SKM-1 treated with dmso at 0.1 percent for 144 hours (cell line): ENCODE data around the gene EML1.

Experiments
- DNase-seq: peaks from one replicate; lab custom pipeline; 2025; ENCODE audit not compliant: unreplicated experiment; lab: John Stamatoyannopoulos, UW

The EML1 gene

DNA sequence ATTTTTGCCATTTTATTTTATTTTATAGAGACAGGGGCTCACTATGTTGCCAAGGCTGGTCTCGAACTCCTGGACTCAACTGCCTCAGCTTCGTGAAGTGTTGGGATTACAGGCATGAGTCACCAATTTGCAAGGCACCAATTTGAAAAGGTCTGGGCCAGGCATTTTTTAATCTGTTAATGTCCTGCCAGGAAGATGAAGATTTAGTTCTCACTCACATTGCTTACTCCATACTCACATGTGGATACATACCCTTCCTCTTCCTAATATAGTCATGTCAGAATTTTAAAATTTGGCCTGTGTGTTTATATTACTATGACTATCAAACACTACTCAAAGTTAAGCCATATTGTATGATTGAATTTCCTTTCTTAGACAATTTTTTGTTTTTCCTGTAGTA, 15.3 kb upstream of the EML1 start:
- DNase-seq, result no peak

- no peak for DNase-seq
Observed at GRCh38 chr14:99779751-99780150, 13.5 kb upstream of the EML1 start.

DNA sequence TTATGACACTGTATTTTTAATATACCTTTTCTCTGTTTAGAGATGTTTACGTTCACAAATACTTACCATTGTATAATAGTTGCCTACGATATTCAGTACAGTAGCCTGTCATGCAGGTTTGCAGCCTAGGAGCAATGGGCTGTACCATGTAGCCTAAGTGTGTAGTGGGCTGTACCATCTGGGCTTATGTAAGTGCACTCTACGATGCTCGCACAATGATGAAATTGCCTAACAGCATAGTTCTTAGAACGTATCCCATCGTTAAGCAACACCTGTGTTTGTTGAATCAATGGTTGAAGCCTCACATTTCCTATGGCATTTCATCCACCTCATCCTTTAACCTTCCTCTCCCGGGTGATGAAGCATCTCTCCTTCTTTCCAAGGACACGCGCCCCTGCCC, 12.5 kb upstream of the EML1 start:
- DNase-seq, result no peak

DNA sequence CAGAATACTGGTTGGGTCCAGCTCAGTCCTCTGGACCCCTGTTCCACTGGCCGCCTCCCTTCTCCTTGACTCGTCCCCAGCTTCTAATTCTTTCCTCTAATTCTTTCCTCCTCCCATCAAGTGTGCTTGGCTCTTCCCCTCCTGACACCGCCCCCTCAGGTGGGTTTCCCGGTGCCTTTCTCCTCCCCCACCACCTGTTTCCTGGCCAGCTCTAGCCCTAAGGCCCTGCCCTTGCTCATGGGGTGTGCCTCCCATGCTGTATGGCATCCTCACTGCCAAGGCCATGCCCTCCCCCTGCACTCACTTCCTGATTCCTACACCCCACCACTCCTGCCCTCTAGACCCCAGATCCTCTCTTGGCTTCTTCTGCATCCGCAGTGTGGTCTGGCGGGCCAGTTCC, 12.1 kb upstream of the EML1 start:
- no peak for DNase-seq

DNA sequence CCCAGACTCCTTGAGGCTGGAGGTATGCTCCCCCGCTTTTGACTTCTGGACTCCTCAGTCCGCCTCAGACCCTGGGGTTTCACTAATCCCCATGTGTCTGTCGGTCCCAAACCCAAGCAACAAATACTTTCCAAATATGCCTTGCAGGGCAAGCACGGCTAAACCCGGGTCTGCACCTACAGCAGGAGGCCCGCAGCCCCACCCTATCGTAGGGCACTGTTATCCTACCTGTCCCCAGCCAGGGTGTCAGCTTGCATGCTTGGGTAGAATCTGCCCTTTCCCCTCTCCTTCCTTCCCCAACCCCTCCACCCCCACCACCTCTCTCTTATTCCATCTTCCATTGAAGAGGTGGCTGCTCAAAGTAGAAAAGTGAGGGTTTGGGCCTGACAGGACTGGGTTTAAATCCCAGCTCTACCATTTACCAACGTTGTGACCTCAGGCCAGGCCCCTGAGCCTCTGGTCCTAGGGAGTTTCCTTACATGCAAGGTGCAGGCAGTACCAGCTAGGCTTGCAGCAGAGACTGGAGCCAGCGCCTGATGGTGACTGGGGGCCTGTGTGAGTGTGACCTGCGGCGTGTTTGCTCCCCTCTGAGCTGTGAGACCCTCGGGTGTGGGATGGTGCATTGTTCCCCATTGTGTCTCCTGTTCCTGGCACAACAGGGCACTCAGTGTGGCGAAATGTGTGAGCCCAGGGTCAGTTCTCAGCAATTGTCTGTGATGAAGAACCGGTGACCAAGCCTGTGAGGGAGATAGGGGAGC, 11.2 kb upstream of the EML1 start:
- no peak for DNase-seq

DNA sequence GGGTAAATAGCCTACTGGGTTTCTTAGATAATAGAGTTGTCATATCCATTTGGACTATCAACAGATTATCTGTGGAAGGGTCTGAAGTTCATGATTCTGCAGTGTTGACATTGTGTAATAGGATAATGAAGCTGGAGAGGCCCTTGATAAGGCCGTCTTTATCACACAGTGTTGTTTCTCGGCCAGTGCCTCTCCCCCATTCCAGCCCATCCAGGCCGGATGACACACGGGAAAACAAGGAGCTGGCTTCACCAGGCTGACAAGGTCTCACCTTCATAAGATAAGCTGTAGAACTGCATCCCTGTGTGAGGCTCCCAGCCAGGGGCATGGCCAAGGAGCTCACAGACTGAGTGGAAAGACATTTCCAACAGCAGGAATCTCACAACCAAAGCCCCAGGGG, 8.7 kb upstream of the EML1 start:
- no peak for DNase-seq

- no peak for DNase-seq
Observed at GRCh38 chr14:99785426-99785825, 7.8 kb upstream of the EML1 start.

GRCh38 chr14:99786511-99786989, 6.7 kb upstream of the EML1 start:
- no peak for DNase-seq

DNA sequence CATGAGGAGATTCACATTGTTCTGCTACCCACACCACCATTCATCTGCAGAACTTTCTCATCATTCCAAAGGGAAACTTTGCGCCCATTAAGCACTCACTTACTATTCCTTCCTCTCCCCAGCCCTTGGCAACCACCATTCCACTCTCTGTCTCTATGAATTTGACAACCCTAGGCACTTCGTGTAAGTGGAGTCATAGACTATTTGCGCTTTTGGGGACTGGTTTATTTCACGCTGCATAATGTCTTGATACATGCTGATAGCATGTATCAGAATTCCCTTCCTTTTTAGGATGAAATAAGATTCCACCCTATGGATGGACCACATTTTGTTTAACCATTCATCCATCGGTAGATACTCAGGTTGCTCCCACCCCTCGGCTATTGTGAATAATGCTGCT, 4.5 kb upstream of the EML1 start:
- no peak for DNase-seq

DNA sequence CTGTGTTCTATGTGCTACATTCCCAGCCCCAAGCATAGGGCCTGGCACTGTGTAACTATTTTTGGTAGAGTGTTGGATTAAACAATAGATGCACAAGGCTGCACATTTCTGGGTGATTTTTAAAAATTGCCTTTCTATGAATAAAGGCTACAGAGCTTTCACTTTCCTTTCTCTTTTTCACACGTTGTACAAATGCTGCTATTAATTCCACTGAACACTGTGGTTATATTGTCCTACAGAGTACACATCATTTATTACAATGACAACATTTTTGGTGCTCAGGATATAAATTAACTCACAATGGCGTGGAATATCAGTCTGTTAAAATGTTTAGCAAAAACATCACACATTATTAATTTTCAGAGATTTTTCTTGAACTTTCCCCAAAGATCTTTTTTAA, 3.6 kb upstream of the EML1 start:
- DNase-seq, result no peak

- no peak for DNase-seq
Observed at GRCh38 chr14:99790201-99790977, 2.8 kb upstream of the EML1 start.

DNA sequence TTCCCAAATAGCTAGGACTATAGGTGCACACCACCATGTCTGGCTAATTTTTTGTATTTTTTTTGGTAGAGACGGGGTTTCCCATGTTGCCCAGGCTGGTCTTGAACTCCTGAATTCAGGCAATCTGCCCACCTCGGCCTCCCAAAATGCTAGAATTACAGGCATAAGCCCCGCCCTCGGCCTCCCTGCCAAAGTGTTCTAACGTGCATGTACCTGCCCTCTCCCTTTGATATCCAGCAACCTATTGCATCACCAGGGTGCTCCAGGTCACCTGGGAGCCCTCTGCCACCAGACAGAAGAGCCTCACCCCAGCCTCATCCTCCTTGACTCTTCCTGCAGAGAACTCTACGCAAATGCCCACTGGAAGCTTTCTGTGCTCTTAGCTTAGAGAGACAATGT, 2.2 kb upstream of the EML1 start:
- no peak for DNase-seq

DNA sequence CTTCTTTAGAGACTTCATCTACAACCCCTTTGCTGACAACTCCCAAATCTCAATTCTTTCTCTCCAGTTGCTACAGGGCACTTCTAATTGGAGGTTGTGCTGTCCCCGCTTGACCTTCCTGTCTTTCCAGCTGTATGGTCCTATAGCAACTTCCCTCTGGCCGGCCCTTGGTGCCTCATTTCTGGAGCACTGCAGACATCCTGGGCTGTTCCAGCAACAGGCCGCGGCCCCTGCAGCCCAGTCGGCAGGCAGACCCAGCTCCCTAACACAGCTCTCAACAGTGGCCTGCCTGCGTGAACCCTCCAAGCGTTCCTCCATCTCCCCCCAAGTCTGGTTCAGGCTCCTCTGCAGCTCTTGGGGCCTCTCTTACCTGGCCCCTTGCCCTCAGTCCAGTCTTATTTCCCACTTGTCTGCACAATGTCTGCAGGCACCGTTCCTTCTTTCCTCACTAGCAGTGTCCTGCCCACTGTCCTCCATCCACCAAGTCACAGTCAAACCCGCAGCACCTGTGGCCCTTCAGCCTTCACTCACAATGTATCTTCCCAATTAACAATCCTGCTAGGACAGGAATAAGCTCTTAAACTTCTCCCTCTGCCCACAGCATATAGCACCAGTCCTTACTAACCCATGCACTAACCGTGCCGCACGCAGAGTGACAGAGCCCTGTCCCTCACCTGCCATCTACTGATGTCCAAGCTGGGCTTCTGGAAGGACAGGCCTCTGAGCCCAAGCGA, 1.6 kb upstream of the EML1 start:
- DNase-seq, result no peak

GRCh38 chr14:99792210-99792535, 1.0 kb upstream of the EML1 start:
- DNase-seq, result no peak

DNA sequence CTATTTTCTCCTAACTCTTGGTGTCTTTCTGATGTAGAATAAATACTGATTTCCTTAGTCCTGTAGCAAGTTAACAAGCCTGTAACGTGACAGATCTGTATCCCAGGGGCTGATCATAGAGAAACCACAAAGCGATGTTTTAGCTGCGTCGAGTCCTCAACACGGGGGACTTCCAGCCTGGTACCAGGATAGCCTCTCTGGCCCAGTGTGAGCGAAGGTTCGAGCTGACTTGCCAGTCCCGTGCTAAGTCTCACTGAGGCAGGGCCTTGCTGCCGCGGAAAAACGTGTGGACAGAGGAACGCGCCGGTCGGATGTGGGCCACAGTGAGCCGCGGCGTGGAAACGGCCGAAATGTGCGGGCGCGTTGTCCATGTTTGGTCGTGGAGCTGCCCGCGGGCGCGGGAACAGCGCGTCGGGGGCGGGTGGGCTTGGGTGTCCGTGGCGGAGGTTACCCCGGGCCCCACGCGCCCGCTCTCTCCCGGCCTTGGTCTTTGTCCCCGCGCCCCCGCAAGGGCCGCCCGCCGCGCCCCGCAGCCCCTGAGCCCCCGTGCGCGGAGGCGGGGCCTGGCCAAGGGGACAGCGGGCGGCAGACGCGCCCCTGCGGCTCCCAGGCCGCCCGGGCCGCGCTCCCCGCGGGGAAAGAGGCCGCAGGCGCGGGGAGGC, 531 bp upstream of the EML1 start:
- DNase-seq, result no peak

DNA sequence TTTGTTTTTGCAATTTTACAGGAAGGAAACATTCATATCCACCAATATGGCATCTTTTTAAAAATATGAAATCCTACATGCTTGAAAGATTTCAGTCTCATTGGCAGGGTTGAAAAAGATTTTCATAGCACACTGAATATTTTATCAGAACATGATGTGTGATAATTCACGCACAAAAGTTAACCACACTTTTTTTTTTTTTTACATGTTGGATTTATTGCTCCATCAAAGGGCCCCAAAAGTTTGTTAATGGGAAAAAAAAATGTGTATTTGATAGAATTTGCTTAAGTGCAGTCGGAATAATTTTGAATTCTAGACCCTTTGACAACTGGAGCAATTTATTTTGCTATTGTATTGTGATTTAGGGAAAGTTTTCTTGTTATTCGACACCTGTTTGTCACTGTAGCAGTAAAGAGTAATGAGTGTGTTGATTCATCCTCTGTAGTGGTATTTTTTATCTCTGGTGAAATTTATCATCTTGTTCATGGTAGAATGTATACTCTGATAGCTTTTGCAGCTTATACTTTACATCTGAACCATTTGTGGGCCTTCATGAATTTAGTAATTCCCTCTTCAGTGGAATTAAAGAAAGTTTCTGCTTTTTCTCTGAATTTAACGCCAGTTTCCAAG, 1.1 kb downstream of the EML1 start:
- DNase-seq, result no peak

DNA sequence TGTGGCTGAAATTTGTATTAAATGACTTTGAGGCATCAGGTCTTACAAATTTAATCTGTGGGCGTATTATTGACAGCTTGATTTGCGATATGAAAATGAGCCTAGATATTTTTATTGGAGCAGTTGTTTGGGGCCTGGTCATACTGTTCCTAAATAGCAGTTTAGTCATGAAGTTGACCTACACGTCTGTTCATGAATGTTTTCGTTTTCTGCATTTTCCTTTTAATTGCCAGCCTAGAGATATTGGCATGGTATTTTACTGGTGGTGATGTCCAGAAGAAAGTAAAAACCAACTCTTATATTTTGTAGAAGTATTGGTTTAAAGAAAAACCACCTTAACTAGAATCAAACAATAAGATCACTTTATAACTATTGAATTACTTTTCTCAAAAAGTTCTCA, 1.8 kb downstream of the EML1 start:
- DNase-seq, result no peak

GRCh38 chr14:99797231-99797630, 4.0 kb downstream of the EML1 start:
- no peak for DNase-seq

- DNase-seq, result no peak
Observed at GRCh38 chr14:99800781-99801180, 7.6 kb downstream of the EML1 start.

DNA sequence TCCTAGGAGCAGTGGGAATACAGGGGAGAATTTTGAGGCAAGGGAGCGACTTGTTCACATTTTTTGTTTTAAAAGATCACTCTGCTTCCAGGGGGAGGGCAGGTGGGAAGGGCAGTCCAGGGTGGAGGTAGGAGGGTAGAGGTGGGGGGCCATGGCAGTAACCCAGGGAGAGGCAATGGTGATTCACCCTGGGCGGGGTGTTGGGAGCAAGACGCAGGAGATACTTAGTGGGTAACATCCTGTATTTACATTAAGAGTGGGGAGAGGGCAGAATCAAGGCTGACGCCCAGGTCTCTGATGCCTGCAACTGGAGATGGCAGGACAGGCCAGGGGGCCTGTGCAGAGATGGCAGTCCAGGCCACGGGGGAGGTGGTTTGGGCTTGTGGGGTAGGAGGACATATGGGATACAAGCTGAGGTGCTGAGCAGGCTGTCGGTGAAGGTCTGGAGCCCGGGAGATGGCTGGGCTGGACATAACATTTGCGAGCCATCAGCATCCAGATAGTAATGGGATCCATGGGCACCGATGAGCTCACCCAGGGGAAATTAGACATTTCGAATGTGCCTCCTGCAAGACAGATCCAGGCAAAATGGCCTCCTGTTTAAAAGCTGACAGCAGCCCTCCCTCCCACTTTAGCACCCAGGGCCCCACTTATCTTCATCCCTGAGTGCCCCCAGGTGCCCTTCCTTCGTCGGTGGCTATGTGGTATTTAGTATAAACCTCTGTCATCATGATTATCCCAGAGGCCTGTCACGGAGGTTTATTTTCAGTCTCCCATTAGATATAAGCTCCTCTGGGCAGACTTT, 9.3 kb downstream of the EML1 start:
- no peak for DNase-seq
